Measurements from ENCODE around the gene TPRKB. TPM values are rescaled to one million over a fixed set of nuclear protein-coding genes. Genes with fewer than 3 reads are reported as not detected.
"Not testable (repeated sequence)": the region's sequence is repeated elsewhere in the genome, so short reads cannot be mapped to it uniquely, and the experiment has no call there.

The TPRKB gene
- total and polyA plus RNA-seq, 3 experiments from 2014 or later = 38.4 to 69.0 (median 38.6) TPM

- H3K9me3 ChIP-seq (ENCODE audit: low read length); H3K4me1 ChIP-seq (ENCODE audit: insufficient read depth, low read length); H3K9me3 Mint-ChIP-seq; H3K4me3 Mint-ChIP-seq; H3K4me3 ChIP-seq (ENCODE audit: low read length); H3K36me3 Mint-ChIP-seq; H3K4me1 Mint-ChIP-seq; H3K36me3 ChIP-seq (ENCODE audit: insufficient read depth, low read length); POLR2A ChIA-PET; H3K27ac ChIP-seq (ENCODE audit: low read depth, low read length); H3K27ac Mint-ChIP-seq; H3K27me3 ChIP-seq (ENCODE audit: insufficient read depth, low read length, poor library complexity, severe bottlenecking); DNase-seq: not testable (repeated sequence)
- CTCF ChIA-PET = interaction anchor here (1.1 kb wide), 1 partner anchor 1255 kb away, joined by 3 read pairs; no protein-coding TSS in a partner anchor
- H3K27me3 Mint-ChIP-seq = peaks cover 2 to 22% of the 10 kb centered on the region in 2 donors
Measured at GRCh38 chr2:73679951-73680571, 57.1 kb downstream of the TPRKB start.

Other genes with a start within 250 kb of the TPRKB start
- not detected for gene NAT8, start 94.9 kb downstream of the TPRKB start, total RNA-seq
- gene NAT8, start 94.9 kb downstream of the TPRKB start, polyA plus RNA-seq = not detected
- gene DUSP11, start 42.8 kb upstream of the TPRKB start, total RNA-seq = 10 to 100 TPM; 33.1 to 34.4 TPM
- gene DUSP11, start 42.8 kb upstream of the TPRKB start, polyA plus RNA-seq = 41.0 TPM
- gene C2orf78, start 46.8 kb upstream of the TPRKB start, total RNA-seq = not detected
- not detected for gene C2orf78, start 46.8 kb upstream of the TPRKB start, polyA plus RNA-seq
- gene STAMBP, start 91.6 kb upstream of the TPRKB start, total RNA-seq = 10 to 100 TPM; 71.7 to 71.9 TPM
- 47.8 TPM for gene STAMBP, start 91.6 kb upstream of the TPRKB start, polyA plus RNA-seq
- not detected for gene ACTG2, start 155.7 kb upstream of the TPRKB start, total RNA-seq
- not detected for gene ACTG2, start 155.7 kb upstream of the TPRKB start, polyA plus RNA-seq
- 10 to 100 TPM; 96.6 to 98.8 TPM for gene DGUOK, start 189.5 kb upstream of the TPRKB start, total RNA-seq
- gene DGUOK, start 189.5 kb upstream of the TPRKB start, polyA plus RNA-seq = 188 TPM
- 10 to 100 TPM; 19.9 to 20.5 TPM for gene TET3, start 247.6 kb upstream of the TPRKB start, total RNA-seq
- gene TET3, start 247.6 kb upstream of the TPRKB start, polyA plus RNA-seq = 0.78 TPM